LoVo (cell line): ENCODE measurements around the gene PJA2.

ENCODE experiments used
- DNase-seq: peaks from one replicate; pipeline ENCODE4 v3.0.0-alpha.2; 2016; ENCODE audit warnings: low spot score

Gene PJA2

DNA sequence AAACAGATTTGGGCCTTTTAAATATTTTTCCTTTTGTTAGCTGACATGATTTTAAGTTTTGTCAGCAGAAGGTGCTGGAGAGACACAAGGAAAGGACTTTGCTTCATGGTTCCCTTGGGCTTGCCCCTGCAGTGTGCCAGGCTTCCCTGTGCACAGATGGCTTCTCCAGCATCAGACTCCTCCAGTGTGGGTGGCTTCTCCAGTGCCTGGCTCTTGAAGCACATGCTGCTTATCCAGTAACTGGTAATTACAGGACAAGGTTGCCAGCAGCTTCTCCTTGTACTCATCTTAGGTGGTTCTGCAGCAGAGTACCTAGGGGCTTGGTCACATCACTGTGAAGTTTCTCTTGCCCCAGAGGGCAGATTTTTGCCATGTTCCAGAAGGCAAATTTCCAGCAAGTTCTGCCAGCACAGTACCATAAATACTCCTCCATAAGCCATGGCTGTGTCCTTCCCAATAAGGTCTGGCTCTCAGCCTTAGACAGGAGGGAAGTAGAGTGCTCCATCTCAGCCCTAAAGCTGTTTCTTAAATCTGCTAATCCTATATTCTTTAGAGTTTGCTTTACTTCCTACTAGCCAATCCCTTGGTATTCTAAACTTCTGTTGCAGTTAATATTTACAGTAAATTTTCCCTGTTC, 62.4 kb downstream of the PJA2 start:
- DNase-seq, result no peak

DNA sequence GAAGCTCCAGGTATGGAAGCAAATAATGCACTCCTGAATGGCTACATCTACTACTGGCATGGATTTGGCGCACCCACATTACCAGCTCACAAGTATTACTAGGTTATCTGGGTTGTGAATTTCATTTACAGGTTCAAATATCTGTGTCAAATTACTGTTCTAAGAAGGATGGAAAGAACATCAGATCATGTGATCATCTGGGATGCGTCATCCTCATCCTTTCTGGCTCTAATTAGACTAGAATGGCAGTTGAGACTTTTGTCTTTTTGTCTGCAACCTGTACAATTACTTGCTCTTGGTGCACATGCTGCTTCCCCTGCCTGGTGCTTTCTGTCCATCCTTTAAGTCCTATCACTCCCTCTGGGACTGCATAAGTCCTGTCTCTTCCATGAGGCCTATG, 64.1 kb downstream of the PJA2 start:
- no peak for DNase-seq

DNA sequence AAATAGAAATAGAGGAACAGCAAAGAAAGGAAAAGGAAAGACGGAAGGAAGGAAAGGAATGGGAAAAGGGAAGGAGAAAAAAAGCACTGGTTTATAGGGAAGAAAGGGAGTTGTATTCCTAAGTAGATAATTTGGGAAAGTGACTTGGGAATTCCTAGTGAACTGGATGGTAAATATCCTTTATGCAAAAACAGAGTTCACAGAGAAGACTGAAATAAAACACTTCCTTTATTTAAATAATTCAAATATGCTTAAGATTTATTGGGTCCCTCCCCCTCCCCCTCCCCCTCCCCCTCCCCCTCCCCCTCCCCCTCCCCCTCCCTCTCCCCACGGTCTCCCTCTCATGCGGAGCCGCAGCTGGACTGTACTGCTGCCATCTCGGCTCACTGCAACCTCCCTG, 69.4 kb downstream of the PJA2 start:
- DNase-seq, result no peak

DNA sequence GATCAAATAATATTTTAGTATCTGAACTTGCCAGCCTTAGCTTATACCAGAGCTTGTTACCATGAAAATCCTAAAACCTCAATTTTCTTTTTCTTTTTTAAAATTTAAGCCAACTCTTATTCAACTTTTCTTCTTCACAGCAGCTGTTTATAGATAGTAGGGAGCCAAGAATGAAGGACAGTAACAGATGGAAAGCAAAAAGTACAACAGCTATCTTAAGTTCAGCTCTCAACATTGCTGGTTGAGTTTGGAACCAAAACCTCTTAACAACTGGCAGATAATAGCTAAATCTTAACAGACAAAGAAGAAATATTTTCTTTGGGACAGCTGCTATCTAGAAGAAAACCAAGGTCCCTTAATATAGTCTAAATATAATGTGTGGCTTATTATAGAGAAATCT, 74.7 kb downstream of the PJA2 start:
- no peak for DNase-seq

DNA sequence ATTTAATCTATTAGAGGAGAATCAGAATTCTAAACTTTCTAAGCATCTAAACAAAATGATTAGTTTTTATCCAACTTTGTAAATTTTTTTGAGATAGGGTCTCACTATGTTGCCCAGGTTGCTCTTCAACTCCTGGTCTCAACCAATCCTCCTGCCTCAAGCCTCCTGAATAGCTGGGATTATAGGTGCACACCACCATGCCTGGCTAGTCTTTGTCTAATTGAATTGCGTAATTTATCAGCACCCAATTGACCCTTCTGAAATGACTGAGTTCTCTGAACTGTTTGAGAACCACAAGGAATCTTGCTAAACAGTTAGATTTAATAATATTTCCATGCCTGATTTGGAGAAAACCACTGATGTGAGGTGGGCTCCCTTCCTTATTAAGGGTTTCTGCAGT, 75.7 kb downstream of the PJA2 start:
- DNase-seq, result no peak

DNA sequence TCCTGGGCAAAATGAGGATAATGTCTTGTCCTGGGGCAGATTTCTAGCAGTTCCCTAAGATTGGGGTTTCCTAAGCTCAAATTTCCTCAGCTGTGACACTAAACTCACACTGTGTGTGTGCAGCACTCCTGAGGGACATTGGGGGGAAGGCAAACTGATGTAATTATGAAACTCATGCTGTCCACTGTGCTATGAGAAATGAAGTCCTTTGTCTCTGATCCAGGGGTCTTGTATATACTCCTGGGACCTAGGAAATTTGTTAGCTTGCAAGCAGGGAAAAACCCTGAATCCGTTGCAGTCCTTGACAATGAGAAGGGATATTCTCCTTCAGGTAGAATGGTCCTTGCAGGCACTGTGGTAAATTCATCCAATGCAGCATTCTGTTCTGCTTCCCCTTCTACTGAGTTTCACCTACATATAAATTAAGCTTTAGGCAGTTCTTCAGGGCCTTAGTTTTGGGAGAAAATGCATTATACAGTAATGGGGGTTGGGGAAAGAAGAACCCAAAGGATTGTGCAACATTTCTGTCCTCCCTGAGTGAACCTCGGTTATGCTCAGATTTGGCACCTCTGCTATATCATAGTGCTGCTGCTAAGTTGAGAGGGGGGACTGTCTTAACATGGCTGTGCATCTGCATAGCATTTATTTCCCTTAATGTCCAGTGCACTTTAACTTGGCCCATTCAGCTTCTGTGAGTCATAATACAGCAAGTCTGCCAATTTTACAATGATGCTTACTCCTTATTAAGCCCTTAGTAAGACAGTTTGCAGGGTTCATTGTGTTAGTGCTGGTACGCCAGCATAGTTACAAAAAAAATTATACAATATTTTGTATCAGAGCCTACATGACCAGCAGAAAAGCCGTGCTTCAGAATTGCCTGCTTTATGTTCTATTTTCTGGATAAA, 80.2 kb downstream of the PJA2 start:
- DNase-seq, result no peak

DNA sequence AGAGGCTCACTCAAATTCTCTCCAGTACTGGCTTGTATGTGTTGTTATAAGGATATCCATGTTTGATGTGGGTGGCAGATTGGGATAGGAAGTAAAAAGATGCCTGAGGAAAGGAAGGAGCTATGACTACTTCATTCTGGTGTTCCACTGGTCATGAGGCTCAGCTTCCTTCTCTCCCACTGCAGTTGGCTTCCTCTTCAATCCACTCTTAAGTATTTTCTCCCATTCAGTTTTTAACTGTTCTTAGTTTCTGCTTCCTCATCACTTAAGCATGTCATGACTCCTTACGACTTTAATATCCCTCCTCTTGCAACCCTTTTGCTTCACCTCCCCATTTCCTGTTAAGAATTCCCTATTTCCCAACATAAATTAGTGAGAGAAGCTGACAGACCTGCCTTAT, 81.1 kb downstream of the PJA2 start:
- DNase-seq, result no peak

DNA sequence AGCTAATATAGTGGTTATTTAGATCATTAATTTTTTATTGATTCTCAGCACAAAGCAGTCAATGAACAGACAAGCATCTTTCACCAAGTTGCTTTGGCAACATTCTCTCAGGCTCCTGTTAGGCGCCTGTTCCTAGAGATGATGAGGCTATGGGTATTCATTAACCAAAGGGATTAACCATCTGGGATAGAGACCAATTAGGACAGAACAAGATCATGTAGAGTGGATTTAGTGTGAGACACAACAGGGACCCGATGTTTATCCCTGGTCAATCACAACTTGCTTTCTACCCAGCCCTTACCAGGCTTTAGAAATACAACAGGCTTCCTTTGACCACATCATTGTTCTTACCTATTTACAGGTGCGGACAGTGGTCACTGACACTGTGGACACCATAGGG, 82.2 kb downstream of the PJA2 start:
- DNase-seq, result no peak

DNA sequence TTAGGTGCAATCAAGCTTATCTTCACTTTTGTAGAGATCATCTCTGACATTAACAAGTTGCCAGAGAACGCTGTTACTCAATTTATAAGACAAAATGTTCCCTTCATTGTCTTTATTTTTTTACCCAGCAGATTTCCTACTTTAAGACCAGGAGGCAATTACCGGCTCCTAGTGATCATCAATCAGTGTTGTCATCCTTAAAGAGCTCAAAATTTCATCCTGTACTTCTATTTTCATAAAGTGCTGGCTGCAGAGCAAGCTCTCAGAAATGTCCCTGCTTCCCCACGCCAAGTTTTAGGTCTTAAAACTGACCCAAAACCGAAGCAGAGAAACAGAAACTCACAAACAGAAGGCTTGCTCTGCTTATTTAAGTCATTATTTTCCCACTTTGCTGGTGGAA, 82.9 kb downstream of the PJA2 start:
- no peak for DNase-seq

DNA sequence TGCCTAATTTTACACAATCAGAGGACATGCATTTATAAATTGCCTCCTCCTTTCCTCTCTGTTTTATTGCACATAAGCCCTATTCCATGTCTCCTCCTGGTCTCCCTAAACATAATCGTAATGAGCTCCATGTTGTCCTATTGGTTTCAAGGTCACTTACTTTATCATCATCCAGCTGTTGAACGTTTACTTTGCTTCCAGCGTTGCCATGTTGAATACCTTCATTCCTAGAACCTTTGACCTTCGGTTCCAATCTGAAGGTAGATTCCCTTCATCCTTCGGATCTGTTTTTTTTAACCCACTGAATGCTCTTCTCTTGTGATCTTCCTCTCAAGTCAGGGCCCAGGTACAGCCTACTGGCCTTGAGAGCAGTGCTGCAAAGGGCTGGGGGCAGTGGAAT, 84.3 kb downstream of the PJA2 start:
- DNase-seq, result no peak

DNA sequence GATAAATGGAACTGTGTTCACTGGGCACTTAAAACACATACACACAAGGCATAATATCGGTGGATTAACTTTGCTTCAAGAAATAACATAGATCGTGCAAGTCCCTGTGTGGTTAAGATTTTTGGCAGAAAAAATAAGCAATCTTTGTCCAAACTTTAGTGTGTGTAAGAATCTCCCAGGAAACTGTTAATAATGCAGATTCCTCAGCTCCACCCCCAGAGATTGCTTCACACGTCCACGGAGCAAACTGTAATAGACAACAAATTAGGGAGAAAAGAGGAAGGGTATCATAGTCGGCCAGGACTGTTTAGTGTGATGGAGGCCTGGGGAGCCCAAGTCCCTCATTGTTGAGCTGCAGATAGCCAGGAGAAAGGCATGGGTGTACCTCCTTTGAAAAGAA, 84.8 kb downstream of the PJA2 start:
- DNase-seq, result no peak

DNA sequence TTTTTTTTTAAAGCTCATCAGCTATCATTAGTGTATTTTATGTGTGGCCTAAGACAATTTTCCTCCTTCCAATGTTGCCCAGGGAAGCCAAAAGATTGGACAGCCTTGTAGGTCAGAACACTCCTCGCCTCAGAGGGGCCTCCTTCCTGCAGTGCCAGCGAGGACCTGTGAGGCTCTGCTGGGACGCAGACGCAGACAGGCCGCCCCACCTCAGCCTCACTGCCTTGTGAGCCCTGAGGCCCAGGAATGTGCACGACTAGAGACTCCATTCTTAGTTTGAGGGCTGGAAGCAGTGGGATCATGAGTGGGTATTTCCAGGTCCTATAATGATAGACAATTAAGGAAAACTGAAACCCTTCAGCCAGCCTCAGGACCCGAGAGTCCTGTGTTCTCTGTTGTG, 85.4 kb downstream of the PJA2 start:
- no peak for DNase-seq

DNA sequence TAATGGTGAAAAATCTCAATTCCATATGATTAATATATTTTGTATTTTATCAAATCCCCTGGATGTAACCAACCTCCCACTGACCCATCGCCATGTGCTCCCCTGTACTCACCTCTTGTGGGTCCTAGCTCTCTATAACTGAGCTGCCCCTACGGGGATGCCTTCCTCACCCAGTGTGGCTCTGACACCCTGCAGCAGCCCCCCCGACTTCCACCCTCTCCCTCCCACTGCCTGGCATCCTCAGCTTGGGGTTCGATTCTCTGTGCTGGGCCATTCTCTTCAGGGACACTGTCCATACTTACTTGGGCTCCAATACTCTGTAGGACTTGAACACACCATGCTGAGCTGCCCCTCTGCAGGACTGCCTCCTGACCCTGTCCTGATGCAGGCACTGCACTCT, 87.1 kb downstream of the PJA2 start:
- no peak for DNase-seq

DNA sequence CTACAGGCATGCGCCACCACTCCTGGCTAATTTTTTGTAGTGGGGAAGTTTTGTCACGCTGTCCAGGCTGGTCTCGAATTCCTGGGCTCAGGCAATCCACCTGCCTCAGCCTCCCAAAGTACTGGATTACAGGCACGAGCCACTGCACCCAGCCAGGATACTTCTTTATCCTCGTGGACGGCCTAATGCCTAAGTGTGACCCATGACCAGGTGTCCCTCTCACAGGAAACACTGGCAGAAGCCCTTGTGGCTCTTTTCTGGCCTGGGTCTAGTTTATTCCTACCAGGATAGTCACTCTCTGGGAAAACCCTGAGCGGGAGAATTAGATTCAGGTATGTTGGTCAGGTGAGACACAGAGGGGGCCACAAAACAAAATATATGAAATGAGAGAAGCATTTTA, 90.4 kb downstream of the PJA2 start:
- no peak for DNase-seq

DNA sequence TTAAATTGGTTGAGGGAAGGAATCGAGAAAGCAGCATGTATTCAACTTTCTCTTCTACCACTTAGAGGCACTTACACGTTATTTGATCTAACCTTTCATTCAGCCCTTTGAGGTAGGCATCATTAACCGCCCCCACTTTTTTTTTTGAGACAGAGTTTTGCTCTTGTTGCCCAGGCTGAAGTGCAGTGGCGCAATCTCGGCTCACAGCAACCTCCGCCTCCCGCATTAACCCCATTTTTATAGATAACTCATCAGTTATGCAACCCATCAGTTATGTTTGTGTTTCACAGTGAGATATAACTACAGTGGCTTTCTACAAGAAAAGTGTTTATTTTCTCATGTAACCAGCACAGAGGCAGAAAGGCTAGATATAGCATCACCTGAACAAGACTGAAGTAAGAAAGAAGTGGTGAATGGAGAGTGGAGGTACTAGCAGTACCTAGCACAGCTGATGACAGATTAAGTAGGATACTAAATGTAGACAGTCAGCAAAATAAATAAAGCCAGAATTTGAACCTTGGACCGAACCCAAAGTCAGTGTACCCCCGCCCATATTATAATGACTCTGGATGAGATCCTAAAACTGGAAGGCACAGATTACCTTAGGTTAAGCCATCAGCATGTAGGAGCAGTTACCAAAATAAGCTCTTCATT, 91.2 kb downstream of the PJA2 start:
- DNase-seq, result no peak

DNA sequence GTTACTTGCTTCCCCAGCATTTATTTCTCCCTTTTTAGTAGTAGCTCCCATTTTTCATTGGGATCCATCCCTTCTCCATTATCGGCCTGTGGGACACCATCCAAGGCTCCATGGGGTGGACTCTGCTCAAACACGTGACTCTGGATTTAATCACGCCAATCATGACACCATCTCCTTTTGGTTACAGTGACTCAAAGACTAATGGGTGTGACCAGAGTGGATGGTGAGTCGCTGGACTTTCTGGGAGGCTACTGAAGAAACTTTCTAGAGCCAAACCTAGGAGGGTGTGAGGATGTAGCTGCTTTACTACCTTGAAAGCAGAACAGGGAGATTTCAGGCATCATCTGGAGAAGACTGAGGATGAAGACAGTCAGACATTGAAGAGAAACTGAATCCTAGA, 93.1 kb downstream of the PJA2 start:
- DNase-seq, result peak; percentile 4

DNA sequence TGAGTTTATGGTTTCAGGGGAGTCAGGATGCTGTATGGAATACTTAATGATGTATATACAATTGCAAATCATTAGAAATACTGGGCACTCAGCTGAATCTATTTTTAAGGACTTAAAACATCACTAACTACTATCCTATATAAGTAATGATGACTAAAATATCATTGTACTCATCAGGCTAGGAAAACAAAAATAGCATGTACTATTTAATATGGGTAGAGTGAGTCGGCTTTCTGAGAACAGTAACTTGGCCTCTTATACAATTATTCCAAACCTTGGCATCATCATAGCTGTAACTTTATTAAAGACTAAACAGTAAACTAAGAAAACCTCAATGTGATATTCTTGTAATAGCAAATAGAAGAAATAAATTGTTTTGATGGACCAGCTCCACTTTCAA, 94.5 kb downstream of the PJA2 start:
- DNase-seq, result no peak

DNA sequence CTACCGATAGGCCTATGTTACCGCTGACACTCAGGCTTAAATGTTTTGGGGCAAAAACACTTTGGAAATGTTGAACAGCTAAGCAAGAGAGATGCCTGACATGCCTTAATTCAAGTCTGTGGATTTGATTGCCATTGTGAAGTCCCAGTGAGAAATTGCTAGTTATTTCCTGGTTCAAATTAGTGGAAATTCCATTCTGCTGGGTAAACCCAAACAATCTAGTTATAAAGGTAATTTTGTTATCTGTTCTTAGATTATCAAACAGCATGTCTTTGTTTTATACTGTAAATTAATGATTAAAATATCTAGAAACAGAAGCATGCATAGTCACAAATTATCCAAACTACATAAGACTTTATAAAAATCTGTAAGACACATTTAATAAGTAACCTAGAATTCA, 96.6 kb downstream of the PJA2 start:
- DNase-seq, result no peak

DNA sequence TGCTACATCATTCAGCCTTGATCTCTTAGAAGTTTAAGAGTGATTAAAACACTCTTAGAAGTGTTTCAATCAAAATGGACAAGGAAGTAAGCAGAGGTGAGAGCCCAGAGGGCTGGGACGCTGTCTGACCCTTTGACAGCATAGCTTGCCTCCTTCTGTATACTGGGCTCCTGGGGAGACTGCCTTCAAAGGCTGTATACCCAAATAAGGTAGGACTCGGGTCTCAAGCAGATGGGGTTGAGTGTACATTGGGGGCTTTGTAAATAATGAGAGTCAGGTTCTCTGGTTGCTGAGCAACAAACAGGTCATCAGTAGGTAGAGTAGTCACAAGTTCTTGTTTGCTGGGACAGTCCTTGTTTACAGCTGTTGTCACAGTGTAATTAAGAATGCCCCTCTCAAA, 97.1 kb downstream of the PJA2 start:
- DNase-seq, result no peak

DNA sequence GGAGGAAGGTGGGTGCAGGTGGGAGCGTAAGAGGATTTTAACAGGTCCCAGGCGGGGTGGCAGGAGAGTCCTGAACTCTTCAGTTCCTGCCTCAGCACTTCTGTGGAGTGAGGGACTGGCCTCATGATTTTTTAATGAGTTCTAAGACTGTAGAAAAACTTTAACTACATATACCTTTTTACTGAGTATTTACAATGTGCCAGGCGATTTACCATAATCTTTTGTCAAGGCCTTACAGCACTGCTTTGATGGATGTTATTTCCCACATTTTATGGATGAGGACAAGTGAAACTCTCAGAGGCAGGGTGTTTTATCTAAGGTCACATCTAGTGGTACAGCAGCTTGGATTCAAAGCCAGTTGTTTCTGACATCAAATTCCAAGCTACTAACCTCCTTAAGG, 99.5 kb downstream of the PJA2 start:
- DNase-seq, result no peak

DNA sequence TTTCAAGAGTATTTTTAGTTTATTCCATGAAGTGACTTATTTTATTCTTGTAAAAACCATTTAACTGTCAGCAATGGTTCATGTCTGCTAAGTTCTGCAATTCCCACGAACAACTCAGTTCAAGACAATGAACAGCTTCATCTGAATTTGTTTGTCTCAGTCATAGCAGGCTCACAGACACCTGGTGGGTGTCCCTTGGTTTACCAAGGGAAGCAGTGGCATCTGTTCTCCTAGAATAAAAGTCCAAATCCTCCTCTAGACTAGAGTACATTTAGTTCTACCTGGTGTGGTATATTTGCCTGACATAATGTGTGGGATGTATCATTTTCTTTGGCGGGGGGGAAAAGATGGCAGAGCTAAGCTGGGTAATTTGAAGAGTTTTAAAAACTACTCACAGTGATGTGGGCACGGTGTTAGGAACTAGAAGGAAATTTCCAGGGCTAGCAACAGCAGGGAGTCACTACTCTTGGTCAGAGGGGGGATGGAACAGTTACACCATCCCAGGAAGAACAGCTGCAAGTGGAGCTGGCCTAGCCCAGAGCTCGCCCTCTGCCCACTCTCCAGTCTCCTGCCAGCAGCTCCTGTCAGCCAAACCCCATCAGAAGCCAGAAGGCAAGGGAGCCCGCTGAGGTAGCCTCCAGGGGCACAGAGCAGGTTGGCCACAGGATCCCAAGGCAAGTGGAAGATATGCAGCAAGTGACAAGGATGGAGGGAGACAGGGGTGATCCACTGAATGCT, 100.3 kb downstream of the PJA2 start:
- no peak for DNase-seq

DNA sequence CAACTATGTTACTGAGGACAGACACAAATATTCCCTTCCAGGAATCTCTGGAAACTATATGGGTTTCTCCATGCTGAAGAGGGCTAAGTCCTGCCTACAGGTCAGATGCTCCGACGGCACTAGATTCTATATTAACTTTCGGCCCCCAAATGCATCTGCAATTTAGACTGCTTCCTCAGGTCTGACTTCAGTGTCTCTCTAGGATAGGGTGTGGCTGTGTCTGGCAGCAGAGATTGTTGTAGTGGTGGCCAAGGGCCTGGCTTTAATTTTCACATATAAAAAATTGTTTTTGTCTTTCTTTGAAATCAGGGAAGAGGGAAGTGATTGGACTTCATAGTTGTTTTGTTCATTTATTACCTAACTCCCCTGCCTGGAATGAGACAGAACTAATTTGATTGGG, 101.8 kb downstream of the PJA2 start:
- DNase-seq, result no peak

DNA sequence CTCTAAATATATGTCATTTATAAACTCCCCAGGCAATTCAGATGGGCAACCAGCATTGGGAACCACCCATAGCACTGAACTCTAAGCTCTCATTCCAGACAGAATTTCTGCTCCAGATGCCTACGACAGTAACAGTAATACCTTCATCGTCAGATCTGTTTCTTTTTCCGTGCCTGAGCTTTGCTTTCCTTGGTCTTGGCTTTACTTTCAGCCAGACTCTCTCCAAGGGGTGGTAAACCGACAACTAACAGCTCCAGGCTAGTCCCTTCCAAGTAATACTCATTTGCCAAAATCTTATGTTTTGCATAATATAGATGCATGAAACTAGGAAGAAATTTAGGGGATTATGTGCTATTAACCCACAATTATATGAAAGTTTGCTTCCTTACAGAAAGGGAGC, 102.3 kb downstream of the PJA2 start:
- DNase-seq, result no peak
